Neural cell (in vitro differentiated cells): ENCODE data around the gene PPM1A. TPM values are rescaled to one million over a fixed set of nuclear protein-coding genes. Genes with fewer than 3 reads are reported as not detected.

Source experiments
- H2AFZ ChIP-seq: fragments of 200-600, 300-800 bp; sonication (generic), shearing (Covaris generic); 2 replicates; pipeline ENCODE4 v1.6.0; 2014; ENCODE audit warnings: low read depth, mild to moderate bottlenecking, antibody characterized with exemption, low read length, moderate library complexity
- H3F3A ChIP-seq: fragments of 200-600 bp; shearing (Covaris generic); 2 replicates; pipeline ENCODE4 v1.6.1; 2016; ENCODE audit warnings: mild to moderate bottlenecking, moderate library complexity, mixed read lengths, antibody characterized with exemption, low read length; ENCODE audit not compliant: insufficient read depth, poor library complexity, severe bottlenecking
- H3K27ac ChIP-seq: fragments of 200-600, 300-800 bp; sonication (generic), shearing (Covaris generic); 2 replicates; pipeline ENCODE4 v1.5.1; 2014; ENCODE audit warnings: mild to moderate bottlenecking, low read length, moderate library complexity
- H3K27me3 ChIP-seq: fragments of 300-800, 200-600 bp; sonication (generic), shearing (Covaris generic); 2 replicates; pipeline ENCODE4 v1.6.0; 2014; ENCODE audit warnings: mild to moderate bottlenecking, low read depth, low read length, moderate library complexity; ENCODE audit not compliant: insufficient read depth
- H3K36me3 ChIP-seq: fragments of 300-800, 200-600 bp; sonication (generic), shearing (Covaris generic); 2 replicates; pipeline ENCODE4 v1.5.1; 2014; ENCODE audit warnings: mild to moderate bottlenecking, antibody characterized with exemption, low read length, moderate library complexity; ENCODE audit not compliant: insufficient read depth
- H3K4me2 ChIP-seq: fragments of 300-800, 200-600 bp; sonication (generic), shearing (Covaris generic); 2 replicates; pipeline ENCODE4 v1.6.0; 2014; ENCODE audit warnings: mild to moderate bottlenecking, low read length
- H3K4me3 ChIP-seq: fragments of 300-800, 200-600 bp; sonication (generic), shearing (Covaris generic); 2 replicates; pipeline ENCODE4 v1.5.1; 2014; ENCODE audit warnings: mild to moderate bottlenecking, low read length, moderate library complexity
- H3K79me2 ChIP-seq: fragments of 200-600 bp; shearing (Covaris generic); replicated peaks from 2 replicates; pipeline ENCODE4 v1.6.0; 2014; ENCODE audit warnings: mild to moderate bottlenecking, low read length, moderate library complexity; ENCODE audit not compliant: insufficient read depth
- H3K9ac ChIP-seq: fragments of 300-800, 200-600 bp; sonication (generic), shearing (Covaris generic); 2 replicates; pipeline ENCODE4 v1.6.1; 2016; ENCODE audit warnings: mild to moderate bottlenecking, low read length, mixed read lengths
- H3K9me2 ChIP-seq: fragments of 200-600 bp; shearing (Covaris generic); 2 replicates; pipeline ENCODE4 v1.6.1; 2016; ENCODE audit warnings: mild to moderate bottlenecking, low read length, mixed read lengths; ENCODE audit not compliant: insufficient read depth
- H3K9me3 ChIP-seq: fragments of 200-600, 300-800 bp; sonication (generic), shearing (Covaris generic); 2 replicates; pipeline ENCODE4 v1.6.1; 2016; ENCODE audit warnings: mild to moderate bottlenecking, mixed run types, low read length, moderate library complexity, mixed read lengths
- H4K20me1 ChIP-seq: fragments of 200-600 bp; shearing (Covaris generic); 2 replicates; pipeline ENCODE4 v1.6.1; 2016; ENCODE audit warnings: mild to moderate bottlenecking, mixed run types; ENCODE audit not compliant: insufficient read depth
- EP300 ChIP-seq: fragments of 450-650 bp; conservative IDR thresholded peaks from 2 replicates; pipeline ENCODE4 v1.6.1; 2014; ENCODE audit warnings: antibody characterized with exemption, mild to moderate bottlenecking, moderate library complexity; ENCODE audit not compliant: poor library complexity, severe bottlenecking
- EZH2 ChIP-seq: fragments of 200-600, 300-800 bp; shearing (Covaris generic), sonication (generic); IDR thresholded peaks from 2 replicates; pipeline ENCODE4 v1.6.1; 2014; ENCODE audit warnings: antibody characterized with exemption, low read length, borderline replicate concordance, mild to moderate bottlenecking; ENCODE audit not compliant: insufficient read depth, poor library complexity, severe bottlenecking
- MXI1 ChIP-seq: fragments of 450-650 bp; conservative IDR thresholded peaks from 2 replicates; pipeline ENCODE4 v1.6.1; 2014; ENCODE audit warnings: antibody characterized with exemption, mild to moderate bottlenecking; ENCODE audit not compliant: poor library complexity, severe bottlenecking
- POLR2AphosphoS5 ChIP-seq: IDR thresholded peaks from 2 replicates; pipeline ENCODE4 v1.6.1; 2012
- RAD21 ChIP-seq: fragments of 450-650 bp; conservative IDR thresholded peaks from 2 replicates; pipeline ENCODE4 v1.6.1; 2014; ENCODE audit warnings: antibody characterized with exemption, mild to moderate bottlenecking, moderate library complexity
- SMC3 ChIP-seq: fragments of 450-650 bp; conservative IDR thresholded peaks from 2 replicates; pipeline ENCODE4 v1.6.1; 2014; ENCODE audit warnings: antibody characterized with exemption, mild to moderate bottlenecking, moderate library complexity; ENCODE audit not compliant: poor library complexity
- TAF1 ChIP-seq: IDR thresholded peaks from 2 replicates; pipeline ENCODE4 v1.6.1; 2012; ENCODE audit warnings: low read depth
- polyA minus RNA-seq: library from RNA; depleted of rRNA, polyadenylated mRNA; stranded (reverse); fragments of >200 nt; gene quantifications from 2 replicates; pipeline ENCODE4 v1.2.3, GENCODE V29; 2014
- polyA plus RNA-seq: library from polyadenylated mRNA; depleted of rRNA; stranded (reverse); fragments of >200 nt; gene quantifications from 2 replicates; pipeline ENCODE4 v1.2.3, GENCODE V29; 2014
- TF ChIP-seq, protein P1 (sequence below): fragments of 450-650 bp; IDR thresholded peaks from 2 replicates; pipeline ENCODE4 v1.5.1; 2014; ENCODE audit warnings: antibody characterized with exemption, mild to moderate bottlenecking, moderate library complexity; ENCODE audit not compliant: poor library complexity, severe bottlenecking
- TF ChIP-seq, protein P2 (sequence below): IDR thresholded peaks from 2 replicates; pipeline ENCODE4 v1.6.1; 2012; ENCODE audit warnings: borderline replicate concordance

PPM1A gene
- polyA plus RNA-seq (49.6 and 52.1 TPM in 2 replicates), polyA minus RNA-seq (119 and 137 TPM in 2 replicates)

DNA sequence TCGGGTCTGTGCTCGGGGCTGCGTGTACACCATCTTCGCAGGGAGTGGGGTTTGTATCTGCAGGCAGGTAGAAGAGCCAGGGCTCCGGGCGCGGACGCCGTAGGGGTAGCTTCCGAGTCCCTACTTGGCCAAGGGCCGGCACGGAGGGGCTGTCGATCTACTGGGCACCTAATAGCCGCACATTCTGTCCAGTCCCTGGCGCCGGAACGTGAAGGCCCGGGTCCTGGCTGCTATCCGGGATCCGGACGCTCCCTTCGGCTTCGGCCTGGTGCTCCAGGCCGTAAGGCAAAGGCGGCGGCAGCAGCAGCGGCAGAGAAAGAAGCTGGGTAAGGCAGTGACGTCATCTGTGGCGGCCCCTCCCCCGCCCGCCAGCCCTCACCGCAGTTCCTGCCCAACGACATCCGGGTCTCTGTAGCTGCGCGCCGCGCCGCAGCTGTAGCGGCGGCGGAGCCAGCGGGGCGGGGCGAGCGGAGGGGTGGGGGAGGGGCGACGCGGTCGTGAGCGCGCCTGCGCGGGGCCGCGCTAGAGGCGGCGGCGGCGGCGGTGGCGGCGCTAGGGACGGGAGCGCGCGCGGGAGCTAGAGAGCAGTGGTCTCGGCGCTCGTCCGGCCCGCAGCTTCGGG is at the start of gene PPM1A:
PPM1A (plus strand) TSS at position 525 of the 622 bp plus-strand sequence. CDS start 33,483 bp downstream, outside the sequence.
- Histone ChIP-seq H3K9me2 (no peaks in the 10 kb centered on the region), H3K27ac (peak within 1 kb of the TSS; percentile 99), H3K27me3 (no peaks in the 10 kb centered on the region), H3F3A (peaks cover 7% of the 10 kb centered on the region), H3K9me3 (no peaks in the 10 kb centered on the region), H2AFZ (peak within 1 kb of the TSS; percentile 76), H3K9ac (peak within 1 kb of the TSS; percentile 99), H3K4me3 (peak within 1 kb of the TSS; percentile 83), H4K20me1 (no peaks in the 10 kb centered on the region), H3K4me2 (peak within 1 kb of the TSS; percentile 91), H3K79me2 (peaks cover 39% of the 10 kb centered on the region), H3K36me3 (no peaks in the 10 kb centered on the region)
- TF ChIP-seq, protein P1, sequence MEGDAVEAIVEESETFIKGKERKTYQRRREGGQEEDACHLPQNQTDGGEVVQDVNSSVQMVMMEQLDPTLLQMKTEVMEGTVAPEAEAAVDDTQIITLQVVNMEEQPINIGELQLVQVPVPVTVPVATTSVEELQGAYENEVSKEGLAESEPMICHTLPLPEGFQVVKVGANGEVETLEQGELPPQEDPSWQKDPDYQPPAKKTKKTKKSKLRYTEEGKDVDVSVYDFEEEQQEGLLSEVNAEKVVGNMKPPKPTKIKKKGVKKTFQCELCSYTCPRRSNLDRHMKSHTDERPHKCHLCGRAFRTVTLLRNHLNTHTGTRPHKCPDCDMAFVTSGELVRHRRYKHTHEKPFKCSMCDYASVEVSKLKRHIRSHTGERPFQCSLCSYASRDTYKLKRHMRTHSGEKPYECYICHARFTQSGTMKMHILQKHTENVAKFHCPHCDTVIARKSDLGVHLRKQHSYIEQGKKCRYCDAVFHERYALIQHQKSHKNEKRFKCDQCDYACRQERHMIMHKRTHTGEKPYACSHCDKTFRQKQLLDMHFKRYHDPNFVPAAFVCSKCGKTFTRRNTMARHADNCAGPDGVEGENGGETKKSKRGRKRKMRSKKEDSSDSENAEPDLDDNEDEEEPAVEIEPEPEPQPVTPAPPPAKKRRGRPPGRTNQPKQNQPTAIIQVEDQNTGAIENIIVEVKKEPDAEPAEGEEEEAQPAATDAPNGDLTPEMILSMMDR, result no peak
- TF ChIP-seq, protein P2, sequence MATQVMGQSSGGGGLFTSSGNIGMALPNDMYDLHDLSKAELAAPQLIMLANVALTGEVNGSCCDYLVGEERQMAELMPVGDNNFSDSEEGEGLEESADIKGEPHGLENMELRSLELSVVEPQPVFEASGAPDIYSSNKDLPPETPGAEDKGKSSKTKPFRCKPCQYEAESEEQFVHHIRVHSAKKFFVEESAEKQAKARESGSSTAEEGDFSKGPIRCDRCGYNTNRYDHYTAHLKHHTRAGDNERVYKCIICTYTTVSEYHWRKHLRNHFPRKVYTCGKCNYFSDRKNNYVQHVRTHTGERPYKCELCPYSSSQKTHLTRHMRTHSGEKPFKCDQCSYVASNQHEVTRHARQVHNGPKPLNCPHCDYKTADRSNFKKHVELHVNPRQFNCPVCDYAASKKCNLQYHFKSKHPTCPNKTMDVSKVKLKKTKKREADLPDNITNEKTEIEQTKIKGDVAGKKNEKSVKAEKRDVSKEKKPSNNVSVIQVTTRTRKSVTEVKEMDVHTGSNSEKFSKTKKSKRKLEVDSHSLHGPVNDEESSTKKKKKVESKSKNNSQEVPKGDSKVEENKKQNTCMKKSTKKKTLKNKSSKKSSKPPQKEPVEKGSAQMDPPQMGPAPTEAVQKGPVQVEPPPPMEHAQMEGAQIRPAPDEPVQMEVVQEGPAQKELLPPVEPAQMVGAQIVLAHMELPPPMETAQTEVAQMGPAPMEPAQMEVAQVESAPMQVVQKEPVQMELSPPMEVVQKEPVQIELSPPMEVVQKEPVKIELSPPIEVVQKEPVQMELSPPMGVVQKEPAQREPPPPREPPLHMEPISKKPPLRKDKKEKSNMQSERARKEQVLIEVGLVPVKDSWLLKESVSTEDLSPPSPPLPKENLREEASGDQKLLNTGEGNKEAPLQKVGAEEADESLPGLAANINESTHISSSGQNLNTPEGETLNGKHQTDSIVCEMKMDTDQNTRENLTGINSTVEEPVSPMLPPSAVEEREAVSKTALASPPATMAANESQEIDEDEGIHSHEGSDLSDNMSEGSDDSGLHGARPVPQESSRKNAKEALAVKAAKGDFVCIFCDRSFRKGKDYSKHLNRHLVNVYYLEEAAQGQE, result peak; percentile 75
- TF ChIP-seq SMC3 (peak; percentile 21), EP300 (peak; percentile 77), EZH2 (no peak), MXI1 (no peak), POLR2AphosphoS5 (peak; percentile 98), TAF1 (no peak), RAD21 (peak; percentile 19)

DNA sequence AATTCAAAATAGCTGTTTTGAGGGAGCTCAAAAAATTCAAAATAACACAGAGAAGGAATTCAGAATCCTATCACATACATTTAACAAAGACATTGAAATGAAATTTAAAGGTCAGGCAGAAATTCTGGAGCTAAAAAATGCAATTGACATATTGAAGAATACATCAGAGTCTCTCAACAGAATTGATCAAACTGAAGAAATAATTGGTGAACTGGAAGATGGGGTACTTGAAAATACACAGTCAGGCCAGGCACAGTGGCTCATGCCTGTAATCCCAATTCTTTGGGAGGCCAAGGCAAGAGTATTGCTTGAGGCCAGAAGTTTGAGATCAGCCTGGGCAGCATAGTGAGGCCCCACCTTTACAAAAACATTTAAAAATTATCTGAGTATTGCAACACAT is 49.7 kb upstream of the PPM1A start:
- H3K36me3 ChIP-seq, result no peaks in the 10 kb centered on the region
- H3K9ac ChIP-seq, result no peak overlapping the region
- no peaks in the 10 kb centered on the region for H3K79me2 ChIP-seq
- no peaks in the 10 kb centered on the region for H4K20me1 ChIP-seq
- H3K27me3 ChIP-seq, result no peaks in the 10 kb centered on the region
- TF ChIP-seq EZH2 (no peak), RAD21 (no peak), EP300 (no peak), TAF1 (no peak), SMC3 (no peak)
- TF ChIP-seq, protein P2, result no peak
- TF ChIP-seq, protein P1, result no peak
- H3K27ac ChIP-seq, result no peak overlapping the region
- no peaks in the 10 kb centered on the region for H3K9me3 ChIP-seq
- H3F3A ChIP-seq, result no peaks in the 10 kb centered on the region
- H3K4me3 ChIP-seq, result no peak overlapping the region
- H3K4me2 ChIP-seq, result no peak overlapping the region
- no peaks in the 10 kb centered on the region for H3K9me2 ChIP-seq
- H2AFZ ChIP-seq, result no peak overlapping the region
